ENCODE data around the gene PRKX.

Gene PRKX

DNA sequence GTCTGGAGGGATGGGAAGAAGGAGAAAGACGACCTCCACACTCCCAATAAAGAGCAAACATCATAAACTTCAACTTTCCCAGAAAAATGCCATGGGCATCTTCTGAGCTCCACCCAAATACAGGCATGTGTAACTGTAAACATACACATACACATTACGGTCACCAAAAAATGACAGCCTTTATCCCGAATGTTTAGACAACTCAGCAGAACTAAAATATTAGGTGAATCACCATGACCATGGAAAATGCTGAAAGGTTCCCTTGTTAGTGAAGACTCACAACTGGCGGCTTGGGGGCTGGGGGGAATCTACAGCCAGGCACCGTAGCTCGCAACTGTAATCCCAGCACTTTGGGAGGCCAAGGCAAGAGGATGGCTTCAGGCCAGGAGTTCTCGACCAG is 33.0 kb downstream of the PRKX start:
- POLR2A ChIA-PET: no interaction called here
- no peak for TF ChIP-seq LEF1 (IDR thresholded peaks at IDR 0.05; ENCODE audit: borderline replicate concordance)
- no peak for TF ChIP-seq L3MBTL2 (conservative IDR thresholded peaks at IDR 0.05)
- TF ChIP-seq FOXK2 (IDR thresholded peaks at IDR 0.05): no peak
- TF ChIP-seq TARDBP (IDR thresholded peaks at IDR 0.05): no peak
- no peak for TF ChIP-seq FOXA1 (IDR thresholded peaks at IDR 0.05)
- no peak for TF ChIP-seq FOXM1 (IDR thresholded peaks at IDR 0.05; ENCODE audit: borderline replicate concordance)
- CTCF ChIA-PET: no interaction called here
- no peak for DNase-seq (ENCODE audit: extremely low spot score)

DNA sequence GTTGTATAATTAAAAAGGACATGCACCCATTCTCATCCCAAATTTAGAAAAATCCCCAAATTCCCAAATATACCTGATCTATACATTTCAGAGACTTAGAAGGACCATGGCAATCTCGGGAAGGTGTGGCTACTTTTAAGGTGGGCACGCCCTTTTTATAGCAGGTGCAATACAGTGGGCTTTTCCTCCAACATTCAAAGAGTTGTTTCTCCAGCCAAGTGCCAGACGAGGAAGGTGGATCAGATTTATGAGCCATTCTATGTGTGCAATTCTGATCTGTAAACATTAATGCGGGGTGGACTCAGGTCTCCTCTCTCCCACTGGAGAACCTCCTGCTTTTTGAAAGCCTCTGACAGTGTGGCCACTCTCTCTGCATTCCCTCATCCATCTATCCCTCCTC is 33.8 kb downstream of the PRKX start:
- ChIA-PET CTCF (no interaction called here), POLR2A (no interaction called here)
- TF ChIP-seq BHLHE40 (IDR thresholded peaks at IDR 0.05; ENCODE audit: borderline replicate concordance) (no peak), LEF1 (IDR thresholded peaks at IDR 0.05; ENCODE audit: borderline replicate concordance) (no peak), ELF4 (IDR thresholded peaks at IDR 0.05) (no peak), TARDBP (IDR thresholded peaks at IDR 0.05) (no peak), FOXM1 (IDR thresholded peaks at IDR 0.05; ENCODE audit: borderline replicate concordance) (no peak), ARNT (IDR thresholded peaks at IDR 0.05) (no peak), SUZ12 (IDR thresholded peaks at IDR 0.05) (no peak), FOXA1 (IDR thresholded peaks at IDR 0.05) (no peak), SP1 (IDR thresholded peaks at IDR 0.05) (no peak), FOXK2 (IDR thresholded peaks at IDR 0.05) (no peak)
- TF ChIP-seq, protein P1, sequence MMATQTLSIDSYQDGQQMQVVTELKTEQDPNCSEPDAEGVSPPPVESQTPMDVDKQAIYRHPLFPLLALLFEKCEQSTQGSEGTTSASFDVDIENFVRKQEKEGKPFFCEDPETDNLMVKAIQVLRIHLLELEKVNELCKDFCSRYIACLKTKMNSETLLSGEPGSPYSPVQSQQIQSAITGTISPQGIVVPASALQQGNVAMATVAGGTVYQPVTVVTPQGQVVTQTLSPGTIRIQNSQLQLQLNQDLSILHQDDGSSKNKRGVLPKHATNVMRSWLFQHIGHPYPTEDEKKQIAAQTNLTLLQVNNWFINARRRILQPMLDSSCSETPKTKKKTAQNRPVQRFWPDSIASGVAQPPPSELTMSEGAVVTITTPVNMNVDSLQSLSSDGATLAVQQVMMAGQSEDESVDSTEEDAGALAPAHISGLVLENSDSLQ (IDR thresholded peaks at IDR 0.05): no peak
- DNase-seq (ENCODE audit: extremely low spot score): no peak

DNA sequence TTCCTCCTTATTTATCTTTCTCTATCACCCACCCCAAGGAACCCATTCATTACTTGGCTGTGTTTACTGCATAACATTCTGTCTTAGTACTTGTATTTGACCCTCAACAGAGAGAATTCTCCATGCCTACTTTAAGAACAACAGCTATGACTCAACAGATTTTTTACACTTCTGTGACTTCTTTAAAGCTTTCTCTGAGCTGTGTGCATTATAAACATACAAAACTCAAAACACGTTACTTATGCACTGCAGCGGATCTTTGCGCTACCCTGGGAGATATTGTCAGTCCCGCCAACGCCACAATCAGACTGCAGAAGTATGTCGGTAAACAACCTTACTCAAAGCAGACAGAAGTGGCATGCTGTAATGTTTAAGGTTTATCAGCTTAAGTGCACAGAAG is 35.1 kb downstream of the PRKX start:
- TF ChIP-seq, protein P1 (IDR thresholded peaks at IDR 0.05): no peak
- TF ChIP-seq FOXK2 (IDR thresholded peaks at IDR 0.05) (no peak), FOXA1 (IDR thresholded peaks at IDR 0.05) (no peak), TARDBP (IDR thresholded peaks at IDR 0.05) (no peak), LEF1 (IDR thresholded peaks at IDR 0.05; ENCODE audit: borderline replicate concordance) (no peak), NFRKB (IDR thresholded peaks at IDR 0.05) (no peak), HDGF (IDR thresholded peaks at IDR 0.05; ENCODE audit: borderline replicate concordance) (no peak), SP1 (IDR thresholded peaks at IDR 0.05) (no peak)
- ChIA-PET CTCF (no interaction called here), POLR2A (no interaction called here)
- no peak for DNase-seq (ENCODE audit: extremely low spot score)

DNA sequence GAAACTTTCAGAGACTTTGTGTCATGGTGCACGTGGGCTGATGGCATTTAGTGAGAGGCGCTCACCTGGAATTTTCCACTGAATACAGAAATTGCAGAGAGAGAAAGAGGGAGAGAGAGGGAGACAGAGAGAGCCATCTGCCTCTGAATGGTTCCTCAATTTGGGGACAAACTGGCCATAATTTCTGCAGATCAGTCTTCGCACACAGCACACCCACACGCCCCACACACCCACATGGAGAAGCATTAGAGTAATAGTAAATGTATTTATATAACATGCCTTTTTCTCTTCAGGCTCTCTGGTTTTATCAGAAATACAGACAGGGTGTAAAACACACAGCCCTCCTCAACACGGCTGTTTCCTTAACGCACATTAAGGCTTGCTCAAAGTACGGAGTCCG is 38.6 kb downstream of the PRKX start:
- ChIA-PET CTCF (no interaction called here), POLR2A (no interaction called here)
- no peak for TF ChIP-seq ZNF384 (IDR thresholded peaks at IDR 0.05)
- no peak for TF ChIP-seq FOXA1 (IDR thresholded peaks at IDR 0.05)
- no peak for TF ChIP-seq HDGF (IDR thresholded peaks at IDR 0.05; ENCODE audit: borderline replicate concordance)
- TF ChIP-seq, protein P1 (IDR thresholded peaks at IDR 0.05): no peak
- no peak for TF ChIP-seq FOXK2 (IDR thresholded peaks at IDR 0.05)
- TF ChIP-seq TARDBP (IDR thresholded peaks at IDR 0.05): no peak
- no peak for TF ChIP-seq SP1 (IDR thresholded peaks at IDR 0.05)
- no peak for TF ChIP-seq ELF4 (IDR thresholded peaks at IDR 0.05)
- TF ChIP-seq BHLHE40 (IDR thresholded peaks at IDR 0.05; ENCODE audit: borderline replicate concordance): no peak
- TF ChIP-seq SUZ12 (IDR thresholded peaks at IDR 0.05): no peak
- TF ChIP-seq FOXM1 (IDR thresholded peaks at IDR 0.05; ENCODE audit: borderline replicate concordance): no peak
- TF ChIP-seq ARNT (IDR thresholded peaks at IDR 0.05): no peak
- TF ChIP-seq L3MBTL2 (conservative IDR thresholded peaks at IDR 0.05): no peak
- no peak for TF ChIP-seq NFRKB (IDR thresholded peaks at IDR 0.05)
- TF ChIP-seq CTBP1 (IDR thresholded peaks at IDR 0.05; ENCODE audit: borderline replicate concordance): no peak
- TF ChIP-seq LEF1 (IDR thresholded peaks at IDR 0.05; ENCODE audit: borderline replicate concordance): no peak
- DNase-seq (ENCODE audit: extremely low spot score): no peak

DNA sequence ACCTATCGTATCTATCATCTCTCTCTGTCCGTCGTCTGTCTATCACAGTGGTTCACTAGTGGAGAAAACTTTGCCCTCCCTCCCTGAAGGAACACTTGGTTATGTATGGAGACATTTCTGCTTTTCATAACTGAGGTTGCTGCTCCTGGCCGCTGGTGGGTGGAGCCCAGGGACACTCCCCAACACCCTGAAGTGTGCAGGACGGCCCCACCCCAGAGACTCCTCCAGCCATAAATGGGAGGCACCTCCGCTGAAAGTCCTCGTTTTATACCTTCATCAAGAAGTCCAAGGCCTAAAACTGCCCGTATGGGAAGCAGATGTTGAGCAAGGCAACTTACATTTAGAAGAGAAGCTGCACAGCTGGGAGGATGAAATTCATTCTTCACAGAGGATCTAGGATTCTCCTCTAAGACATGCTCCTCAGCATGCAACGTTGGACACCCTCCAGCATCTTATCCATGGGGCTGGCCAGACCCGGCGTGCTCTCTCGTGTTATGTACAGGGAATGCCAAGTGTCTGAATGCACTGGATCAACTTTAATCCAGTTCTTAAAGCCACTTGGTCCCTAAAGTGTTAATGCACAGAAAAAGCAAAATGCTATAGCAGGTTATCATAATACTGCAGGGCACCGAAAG is 43.5 kb downstream of the PRKX start:
- TF ChIP-seq FOXK2 (IDR thresholded peaks at IDR 0.05) (no peak), CTBP1 (IDR thresholded peaks at IDR 0.05; ENCODE audit: borderline replicate concordance) (no peak), BHLHE40 (IDR thresholded peaks at IDR 0.05; ENCODE audit: borderline replicate concordance) (no peak), SUZ12 (IDR thresholded peaks at IDR 0.05) (no peak), HDGF (IDR thresholded peaks at IDR 0.05; ENCODE audit: borderline replicate concordance) (no peak), FOXM1 (IDR thresholded peaks at IDR 0.05; ENCODE audit: borderline replicate concordance) (no peak), NFRKB (IDR thresholded peaks at IDR 0.05) (no peak), ZNF384 (IDR thresholded peaks at IDR 0.05) (no peak)
- ChIA-PET CTCF (no interaction called here), POLR2A (no interaction called here)
- DNase-seq (ENCODE audit: extremely low spot score): no peak

DNA sequence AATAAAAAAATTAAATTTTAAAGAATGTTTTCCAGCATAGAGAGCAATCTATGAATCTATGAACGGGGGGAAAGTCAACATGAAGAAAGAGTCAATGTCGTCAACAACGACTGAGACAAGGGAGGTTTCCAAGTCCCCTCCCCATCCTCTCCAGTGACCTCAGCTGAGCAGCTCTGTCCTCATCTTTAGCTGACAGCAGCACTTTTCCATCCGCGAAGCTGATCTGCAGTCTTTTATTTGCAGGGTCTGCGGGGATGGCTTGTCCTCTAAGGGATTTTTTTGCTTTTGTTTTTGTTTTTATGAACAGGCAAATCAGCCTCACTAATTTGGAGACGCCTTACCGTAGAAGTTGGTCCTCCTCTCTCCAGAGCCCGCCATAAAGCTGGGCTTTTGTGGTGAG is 46.5 kb downstream of the PRKX start:
- ChIA-PET CTCF (no interaction called here), POLR2A (no interaction called here)
- no peak for DNase-seq (ENCODE audit: extremely low spot score)
- no peak for TF ChIP-seq ELF4 (IDR thresholded peaks at IDR 0.05)
- TF ChIP-seq LEF1 (IDR thresholded peaks at IDR 0.05; ENCODE audit: borderline replicate concordance): no peak
- TF ChIP-seq ARNT (IDR thresholded peaks at IDR 0.05): no peak
- no peak for TF ChIP-seq ZNF384 (IDR thresholded peaks at IDR 0.05)
- TF ChIP-seq NFRKB (IDR thresholded peaks at IDR 0.05): no peak
- TF ChIP-seq BHLHE40 (IDR thresholded peaks at IDR 0.05; ENCODE audit: borderline replicate concordance): no peak
- no peak for TF ChIP-seq CTBP1 (IDR thresholded peaks at IDR 0.05; ENCODE audit: borderline replicate concordance)
- TF ChIP-seq L3MBTL2 (conservative IDR thresholded peaks at IDR 0.05): no peak
- TF ChIP-seq, protein P1 (IDR thresholded peaks at IDR 0.05): no peak
- TF ChIP-seq SP1 (IDR thresholded peaks at IDR 0.05): no peak
- no peak for TF ChIP-seq HDGF (IDR thresholded peaks at IDR 0.05; ENCODE audit: borderline replicate concordance)
- no peak for TF ChIP-seq TARDBP (IDR thresholded peaks at IDR 0.05)
- no peak for TF ChIP-seq FOXM1 (IDR thresholded peaks at IDR 0.05; ENCODE audit: borderline replicate concordance)
- no peak for TF ChIP-seq FOXK2 (IDR thresholded peaks at IDR 0.05)
- TF ChIP-seq FOXA1 (IDR thresholded peaks at IDR 0.05): no peak
- TF ChIP-seq SUZ12 (IDR thresholded peaks at IDR 0.05): no peak

Measured in HEK293T (cell line).